GM21825 (cell line): Measurements from ENCODE around the gene TBC1D2B.
"Not testable (repeated sequence)": the region's sequence is repeated elsewhere in the genome, so short reads cannot be mapped to it uniquely, and the experiment has no call there.

ENCODE experiments used
- ATAC-seq: cut with Tn5 transposase; IDR thresholded peaks from one replicate; pipeline ENCODE4 v1.9.1; 2021; ENCODE audit warnings: mild to moderate bottlenecking, moderate library complexity; ENCODE audit not compliant: unreplicated experiment

TBC1D2B gene

DNA sequence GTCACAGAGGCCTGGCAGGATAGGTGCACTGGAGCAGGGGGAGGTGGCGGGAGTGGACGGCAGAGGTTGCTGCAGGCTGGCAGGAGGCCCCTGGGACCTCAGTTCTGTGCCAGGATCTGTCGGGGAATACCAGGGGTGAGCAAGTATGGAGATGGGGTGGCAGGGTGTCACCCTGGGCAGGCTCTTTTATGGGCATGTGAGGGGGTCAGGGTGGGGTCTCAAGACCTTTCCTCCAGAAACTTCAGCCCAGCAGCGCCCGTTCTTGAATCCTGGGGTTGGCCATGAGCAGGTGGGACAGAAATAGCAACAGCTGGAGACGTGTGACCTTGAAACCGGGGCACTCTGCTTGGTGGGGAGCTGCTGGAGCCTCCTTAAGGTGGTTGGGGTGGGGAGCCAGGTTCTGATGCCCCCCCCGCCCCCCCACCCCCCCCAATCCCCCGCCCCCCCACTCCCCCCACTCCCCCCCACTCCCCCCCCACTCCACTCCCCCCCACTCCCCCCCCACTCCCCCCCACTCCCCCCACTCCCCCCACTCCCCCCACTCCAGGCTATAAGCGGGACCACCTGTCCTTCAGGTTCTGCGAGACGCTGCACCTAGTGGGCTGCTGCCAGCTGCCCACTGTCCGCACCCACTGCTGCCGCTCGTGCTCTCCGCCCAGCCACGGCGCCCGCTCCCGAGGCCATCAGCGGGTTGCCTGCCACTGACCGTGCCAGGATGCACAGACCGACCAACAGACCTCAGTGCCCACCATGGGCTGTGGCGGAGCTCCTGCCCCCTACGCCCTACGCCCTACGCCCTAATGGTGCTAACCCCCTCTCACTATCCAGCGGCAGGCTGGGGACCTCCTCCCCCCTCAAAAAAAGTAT is 84.9 kb downstream of the TBC1D2B start:
- no peak for ATAC-seq

DNA sequence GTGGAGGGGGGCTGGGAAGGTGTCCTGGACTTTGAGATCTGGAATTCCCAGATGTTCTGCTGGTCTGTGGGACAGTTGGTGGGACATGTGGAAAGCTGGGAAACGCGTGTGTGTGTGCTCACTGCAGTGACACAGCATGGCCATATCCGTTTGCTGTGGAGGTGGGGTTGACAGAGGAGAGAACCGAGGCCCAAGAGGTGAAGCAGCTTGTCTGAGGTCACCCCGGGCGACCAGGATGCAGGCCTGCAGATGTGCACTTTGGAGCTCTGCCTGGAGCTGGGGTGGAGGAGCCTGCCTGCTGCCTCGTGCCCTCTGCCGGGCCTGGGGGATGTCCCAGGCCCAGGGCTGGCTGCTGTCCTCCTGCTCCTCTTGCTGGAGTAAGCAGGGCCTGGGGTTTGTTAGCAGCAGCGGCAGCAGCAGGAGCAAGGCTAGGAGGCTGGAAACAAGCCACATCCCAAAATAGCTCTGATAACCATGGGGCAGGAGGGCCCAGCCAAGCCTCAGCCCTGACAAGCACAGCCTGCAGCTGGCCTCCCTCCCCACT is 85.8 kb downstream of the TBC1D2B start:
- ATAC-seq = not testable (repeated sequence)

DNA sequence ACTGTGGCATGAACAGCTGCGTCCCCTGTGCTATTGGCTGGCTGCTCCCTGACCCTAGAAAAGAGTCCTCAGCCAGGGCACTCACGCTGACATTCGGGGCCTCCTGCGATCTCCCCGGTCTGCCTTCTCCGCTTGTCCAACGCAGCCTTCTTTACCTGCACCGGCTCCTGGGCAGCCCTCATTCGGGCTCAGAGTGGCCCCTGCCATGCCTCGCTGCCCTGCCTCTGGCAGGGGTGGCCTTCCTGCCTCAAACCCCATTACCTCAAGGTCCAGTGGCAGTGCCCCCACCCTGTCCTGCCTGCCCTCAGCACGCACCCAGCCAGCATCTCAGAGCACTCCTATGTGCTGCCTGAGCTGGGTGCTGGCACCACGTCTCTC is 86.5 kb downstream of the TBC1D2B start:
- no peak for ATAC-seq

DNA sequence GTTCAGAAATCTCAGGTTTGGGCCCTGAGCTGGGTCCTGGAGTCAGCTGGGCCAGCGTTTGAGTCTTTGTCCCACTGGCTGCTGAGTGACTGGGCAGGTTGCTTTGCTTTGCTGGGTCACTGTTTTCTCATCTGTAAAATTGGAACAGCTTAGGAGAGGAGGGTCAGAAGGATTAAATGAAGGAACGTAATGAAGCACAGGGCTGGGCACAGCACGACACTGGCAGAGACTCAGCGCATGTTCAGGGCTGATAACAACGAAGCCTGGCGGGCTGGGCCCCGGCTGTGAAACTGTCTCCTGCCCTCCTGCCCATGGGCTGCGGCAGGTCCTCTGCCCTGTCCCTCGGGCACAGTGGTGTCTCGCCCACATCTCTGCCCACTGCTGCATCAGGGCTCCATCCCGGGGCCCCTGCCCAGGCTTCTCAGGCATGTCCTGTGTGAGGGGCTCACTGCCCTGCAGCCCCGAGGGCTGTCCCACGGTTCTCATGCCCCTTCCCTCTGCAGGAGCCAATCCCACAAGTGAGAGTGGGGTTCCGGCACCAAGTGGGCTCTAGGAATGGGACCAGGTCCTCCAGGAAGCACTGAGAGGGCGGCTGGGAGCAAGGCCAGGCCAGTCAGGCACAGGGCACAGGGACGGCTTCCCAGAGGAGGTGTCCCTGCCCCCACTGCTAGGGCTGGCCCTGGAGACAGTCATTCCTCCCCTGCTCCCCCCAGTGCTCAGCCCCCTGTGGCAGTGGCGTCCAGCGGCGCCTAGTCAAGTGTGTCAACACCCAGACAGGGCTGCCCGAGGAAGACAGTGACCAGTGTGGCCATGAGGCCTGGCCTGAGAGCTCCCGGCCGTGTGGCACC is 88.0 kb downstream of the TBC1D2B start:
- ATAC-seq = no peak

DNA sequence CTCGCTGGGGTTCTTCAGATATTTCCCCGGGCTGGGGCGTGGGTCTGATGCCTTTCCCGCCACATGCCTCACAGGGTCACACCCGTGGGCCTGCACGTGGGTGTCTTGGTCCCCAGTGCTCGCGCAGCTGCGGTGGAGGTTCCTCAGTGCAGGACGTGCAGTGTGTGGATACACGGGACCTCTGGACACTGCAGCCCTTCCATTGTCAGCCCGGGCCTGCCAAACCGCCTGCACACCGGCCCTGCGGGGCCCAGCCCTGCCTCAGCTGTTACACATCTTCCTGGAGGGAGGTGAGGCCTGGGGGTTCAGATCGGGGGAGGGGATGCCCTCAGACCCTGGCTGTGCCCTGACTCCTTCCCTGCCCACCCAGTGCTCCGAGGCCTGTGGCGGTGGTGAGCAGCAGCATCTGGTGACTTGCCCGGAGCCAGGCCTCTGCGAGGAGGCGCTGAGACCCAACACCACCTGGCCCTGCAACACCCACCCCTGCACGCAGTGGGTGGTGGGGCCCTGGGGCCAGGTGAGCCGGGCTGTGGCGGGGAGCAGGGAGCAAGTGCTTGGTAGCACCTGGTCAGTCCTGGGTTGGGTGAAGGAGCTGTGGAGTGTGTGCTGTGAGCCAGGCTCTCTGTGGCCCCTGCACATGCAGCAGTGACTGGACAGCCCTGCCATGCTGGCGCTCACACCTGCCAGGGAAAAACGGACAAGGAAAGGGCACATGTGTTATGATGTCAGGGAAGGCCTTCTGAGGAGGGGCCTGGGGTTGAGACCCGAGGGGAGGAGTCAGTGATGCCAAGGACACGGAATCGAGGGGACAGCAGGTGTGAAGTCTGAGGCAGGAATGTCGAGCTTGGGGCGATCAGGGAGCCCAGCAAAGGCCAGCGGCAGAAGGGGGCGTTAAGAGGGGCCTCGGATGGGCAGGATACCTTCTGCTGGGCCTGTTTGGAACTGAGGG is 88.9 kb downstream of the TBC1D2B start:
- ATAC-seq = no peak

DNA sequence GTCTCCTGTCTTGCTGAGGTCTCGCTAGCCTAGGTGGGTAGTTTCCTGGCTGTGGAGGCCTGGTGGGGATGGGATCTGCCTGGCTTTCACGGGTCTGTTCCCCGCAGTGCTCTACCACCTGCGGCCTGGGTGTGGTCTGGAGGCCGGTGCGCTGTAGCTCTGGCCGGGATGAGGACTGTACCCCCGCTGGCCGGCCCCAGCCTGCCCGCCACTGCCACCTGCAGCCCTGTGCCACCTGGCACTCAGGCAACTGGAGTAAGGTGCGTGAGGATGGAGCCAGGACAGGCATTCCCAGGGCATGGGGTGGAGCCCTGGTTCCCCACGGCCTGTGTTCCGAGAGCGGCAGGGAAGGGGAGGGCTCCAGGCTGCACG is 89.8 kb downstream of the TBC1D2B start:
- not testable (repeated sequence) for ATAC-seq

DNA sequence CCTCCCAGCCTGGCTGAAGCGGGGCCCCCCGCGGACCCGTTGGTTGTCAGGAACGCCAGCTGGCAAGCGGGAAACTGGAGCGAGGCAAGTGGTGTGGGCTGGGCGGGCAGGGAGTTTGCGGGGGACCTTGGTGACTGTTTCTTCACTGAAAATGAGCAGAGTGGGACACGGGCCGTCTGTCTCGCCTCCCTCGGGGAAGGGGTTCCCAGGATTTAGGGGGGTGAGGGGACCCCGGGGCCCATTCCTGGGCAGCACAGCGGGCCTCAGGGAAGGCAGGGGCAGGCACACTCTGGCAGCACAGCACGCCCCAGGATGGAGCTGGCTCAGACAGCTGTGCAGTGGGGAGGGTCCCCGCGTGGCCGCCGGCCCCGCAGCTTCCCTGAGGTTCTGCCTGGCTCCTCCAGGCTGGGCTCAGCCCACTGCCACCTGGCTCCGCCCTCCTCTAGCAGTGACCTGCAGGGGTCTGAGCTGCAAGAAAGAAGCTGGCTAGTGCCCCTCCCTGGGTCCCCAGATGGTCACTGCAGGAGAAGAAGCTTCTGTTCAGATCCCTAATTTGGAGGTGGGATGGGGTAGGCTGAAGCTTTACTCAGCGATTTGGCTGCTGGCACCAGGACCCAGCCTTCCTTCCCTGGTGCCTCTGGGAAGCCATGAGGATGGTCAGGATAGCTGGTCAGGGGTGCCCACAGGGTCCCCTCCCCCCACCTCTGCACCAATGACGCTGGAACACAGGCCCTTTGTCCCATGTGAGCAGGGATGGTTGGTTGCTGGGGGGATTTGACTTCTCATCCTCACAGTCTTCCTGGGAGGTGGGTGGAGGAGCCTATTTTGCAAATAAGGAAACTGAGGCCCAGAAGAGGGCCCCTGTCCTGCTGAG is 90.4 kb downstream of the TBC1D2B start:
- ATAC-seq = no peak

DNA sequence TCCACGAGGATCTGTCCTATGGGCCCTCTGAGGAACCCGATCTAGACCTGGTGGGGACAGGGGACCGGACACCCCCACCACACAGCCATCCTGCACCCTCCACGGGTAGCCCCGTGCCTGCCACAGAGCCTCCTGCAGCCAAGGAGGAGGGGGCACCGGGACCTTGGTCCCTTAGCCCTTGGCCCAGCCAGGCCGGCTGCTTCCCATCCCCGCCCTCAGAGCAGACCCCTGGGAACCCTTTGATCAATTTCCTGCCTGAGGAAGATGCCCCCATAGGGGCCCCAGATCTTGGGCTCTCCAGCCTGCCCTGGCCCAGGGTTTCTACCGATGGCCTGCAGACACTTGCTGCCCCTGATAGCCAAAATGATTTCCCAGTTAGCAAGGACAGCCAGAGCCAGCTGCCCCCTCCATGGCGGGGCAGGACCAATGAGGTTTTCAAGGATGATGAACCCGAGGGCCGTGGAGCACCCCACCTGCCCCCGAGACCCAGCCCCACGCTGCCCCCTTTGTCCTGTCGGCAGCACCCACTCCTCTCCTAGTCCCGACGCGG is 91.5 kb downstream of the TBC1D2B start:
- ATAC-seq = no peak

DNA sequence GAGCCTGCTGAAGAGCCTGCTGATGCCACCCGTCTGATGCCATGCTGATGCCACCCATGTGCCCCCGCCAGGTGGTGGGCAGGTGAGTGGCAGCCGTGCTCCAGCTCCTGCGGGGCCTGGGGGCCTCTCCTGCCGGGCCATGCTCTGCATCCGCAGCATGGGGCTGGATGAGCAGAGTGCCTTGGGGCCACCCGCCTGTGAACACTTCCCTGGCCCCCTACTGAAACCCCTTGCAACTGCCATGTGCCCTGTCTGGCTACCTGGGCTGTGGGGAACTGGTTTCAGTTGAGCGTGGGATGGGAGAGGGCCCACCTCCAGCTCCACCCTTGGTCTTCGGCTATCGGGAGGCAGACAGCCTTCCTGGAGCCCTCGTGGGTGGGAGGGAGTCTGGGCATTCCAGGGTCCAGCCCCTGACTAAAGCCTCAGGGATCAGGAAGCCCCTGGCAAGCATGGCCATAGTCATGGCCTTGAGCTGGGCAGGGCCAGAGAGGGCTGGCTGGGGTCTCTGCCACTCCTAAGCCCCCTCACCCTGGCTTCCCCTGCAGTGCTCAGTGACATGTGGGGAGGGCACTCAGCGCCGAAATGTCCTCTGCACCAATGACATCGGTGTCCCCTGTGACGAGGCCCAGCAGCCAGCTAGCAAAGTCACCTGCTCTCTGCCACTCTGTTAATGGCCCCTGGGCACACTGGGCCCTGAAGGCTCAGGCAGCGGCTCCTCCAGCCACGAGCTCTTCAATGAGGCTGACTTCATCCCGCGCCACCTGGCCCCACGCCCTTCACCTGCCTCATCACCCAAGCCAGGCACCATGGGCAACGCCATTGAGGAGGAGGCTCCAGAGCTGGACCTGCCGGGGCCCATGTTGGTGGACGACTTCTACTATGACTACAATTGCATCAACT is 92.2 kb downstream of the TBC1D2B start:
- ATAC-seq = no peak

DNA sequence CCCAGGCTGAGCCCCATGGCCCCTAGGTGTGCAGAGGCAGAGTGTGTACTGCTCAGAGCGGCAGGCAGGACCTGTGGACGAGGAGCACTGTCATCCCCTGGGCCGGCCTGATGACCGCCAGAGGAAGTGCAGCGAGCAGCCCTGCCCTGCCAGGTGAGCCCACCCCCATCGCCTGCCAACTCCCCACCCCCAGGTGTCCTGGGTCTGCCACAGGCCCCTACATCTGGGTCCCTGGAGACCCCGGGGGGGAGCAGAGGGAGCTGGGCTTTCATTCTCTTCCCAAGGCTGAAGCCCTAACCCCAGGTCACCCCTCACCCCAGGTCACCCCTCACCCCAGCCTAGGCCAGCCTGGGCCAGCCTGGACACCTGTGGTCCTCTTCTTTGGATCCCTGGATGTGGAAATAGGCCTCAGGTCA is 93.1 kb downstream of the TBC1D2B start:
- no peak for ATAC-seq

DNA sequence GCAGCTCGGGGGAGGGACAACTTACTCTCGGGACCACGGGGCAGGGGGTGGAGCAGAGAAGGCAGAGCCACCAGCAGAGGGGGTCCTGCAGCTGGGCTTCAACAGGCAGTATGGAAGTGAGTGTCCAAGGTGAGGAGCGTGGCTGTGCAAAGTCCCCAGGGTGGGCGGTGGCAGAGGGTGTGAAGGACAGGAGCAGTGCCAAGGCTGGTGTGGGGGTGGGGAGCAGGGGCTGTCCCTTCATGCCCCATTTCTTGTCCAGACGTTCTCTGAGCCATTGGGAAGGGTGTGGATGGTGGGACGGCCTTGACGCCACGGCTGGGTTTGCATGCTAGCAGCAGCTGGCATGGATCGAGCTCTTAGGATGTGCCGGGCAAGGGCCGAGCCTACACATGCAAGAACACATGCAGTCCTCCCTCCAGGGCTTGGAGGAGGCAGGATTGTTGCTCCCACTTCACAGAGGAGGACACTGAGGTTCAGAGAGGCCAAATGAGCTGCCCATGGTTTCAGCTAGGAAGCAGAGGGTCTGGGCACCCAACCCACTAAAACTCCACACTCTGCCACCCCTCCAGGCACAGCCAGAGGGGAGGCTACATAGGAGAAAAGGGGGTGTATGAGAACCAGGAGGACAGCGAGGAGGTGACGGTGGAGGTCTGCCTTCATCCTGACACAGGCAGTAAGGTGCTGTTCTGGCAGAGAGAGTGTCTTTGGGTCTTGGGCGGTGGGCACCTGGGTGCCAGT is 93.6 kb downstream of the TBC1D2B start:
- ATAC-seq = no peak

DNA sequence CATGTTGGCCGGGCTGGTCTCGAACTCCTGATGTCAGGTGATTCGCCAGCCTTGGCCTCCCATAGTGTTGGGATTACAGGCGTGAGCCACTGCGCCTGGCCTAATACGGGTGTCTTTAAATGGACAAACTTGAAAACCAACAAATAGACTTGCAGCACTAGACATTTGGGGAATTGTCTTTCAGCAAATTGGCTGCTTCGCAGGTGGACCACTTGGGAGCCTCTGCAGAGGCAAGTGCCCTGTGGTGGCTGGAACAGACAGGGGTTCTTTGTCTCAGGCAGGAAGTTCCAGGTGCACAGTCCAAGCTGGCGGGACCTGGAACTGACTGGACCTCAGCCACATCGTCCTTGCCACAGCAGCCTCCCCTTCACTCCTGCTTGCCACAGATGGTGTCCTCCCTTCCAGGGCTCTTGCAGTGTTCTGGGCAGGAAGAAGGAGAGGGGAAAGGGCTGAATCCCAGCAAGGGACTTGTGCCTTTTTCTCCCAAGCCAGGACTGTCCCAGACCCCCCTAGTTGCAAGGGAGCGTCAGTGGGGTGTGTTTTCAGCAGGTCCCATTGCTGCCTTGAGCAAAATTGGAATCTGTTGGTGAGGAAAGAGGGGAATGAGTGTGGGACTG is 94.3 kb downstream of the TBC1D2B start:
- ATAC-seq = no peak

DNA sequence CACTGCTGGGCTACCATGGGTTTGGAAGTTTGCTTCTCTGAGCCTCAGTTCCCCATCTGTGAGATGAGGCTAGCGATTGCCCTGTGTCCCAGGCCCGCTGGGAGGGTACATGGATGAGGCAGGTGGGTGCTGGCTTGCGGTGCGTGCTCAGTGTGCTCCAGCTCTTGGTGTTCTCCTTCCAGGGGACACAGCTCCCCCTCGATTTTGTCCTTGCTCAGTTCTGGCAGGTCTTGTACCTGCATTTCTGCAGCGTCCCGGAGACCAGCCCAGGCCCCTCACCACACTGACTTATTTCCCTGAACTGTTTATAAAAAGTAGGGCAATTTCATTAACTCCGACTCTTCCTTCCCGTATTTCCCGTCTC is 95.4 kb downstream of the TBC1D2B start:
- no peak for ATAC-seq

DNA sequence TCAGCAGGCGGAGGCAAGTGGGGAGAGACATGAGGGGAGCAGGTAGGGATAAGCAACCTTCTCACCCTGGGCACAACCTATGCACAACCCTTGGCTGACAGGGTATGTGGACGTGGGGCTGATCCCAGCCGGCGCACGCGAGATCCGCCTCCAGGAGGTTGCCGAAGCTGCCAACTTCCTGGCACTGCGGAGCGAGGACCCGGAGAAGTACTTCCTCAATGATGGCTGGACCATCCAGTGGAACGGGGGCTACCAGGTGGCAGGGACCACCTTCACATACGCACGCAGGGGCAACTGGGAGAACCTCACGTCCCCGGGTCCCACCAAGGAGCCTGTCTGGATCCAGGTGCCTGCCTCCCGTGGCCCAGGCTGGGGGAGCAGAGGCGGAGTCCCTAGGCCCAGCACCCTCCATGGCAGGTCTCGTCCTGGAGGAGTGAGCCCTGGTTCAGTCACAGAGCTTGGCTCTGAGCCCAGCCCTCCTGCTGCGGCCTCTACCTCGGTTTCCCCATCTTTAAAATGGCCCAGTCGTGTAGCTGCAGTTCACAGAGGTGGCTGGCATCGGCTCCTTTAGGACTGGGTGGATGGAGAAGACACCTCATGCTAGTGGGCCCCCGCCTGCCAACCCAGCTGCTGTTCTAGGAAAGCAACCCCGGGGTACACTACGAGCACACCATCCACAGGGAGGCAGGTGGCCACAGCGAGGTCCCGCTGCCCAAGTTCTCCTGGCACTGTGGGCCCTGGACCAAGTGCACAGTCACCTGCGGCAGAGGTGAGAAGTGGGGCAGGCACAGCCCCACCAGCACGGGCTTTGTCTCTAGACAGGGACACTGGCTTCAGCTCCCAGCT is 96.0 kb downstream of the TBC1D2B start:
- ATAC-seq = no peak

DNA sequence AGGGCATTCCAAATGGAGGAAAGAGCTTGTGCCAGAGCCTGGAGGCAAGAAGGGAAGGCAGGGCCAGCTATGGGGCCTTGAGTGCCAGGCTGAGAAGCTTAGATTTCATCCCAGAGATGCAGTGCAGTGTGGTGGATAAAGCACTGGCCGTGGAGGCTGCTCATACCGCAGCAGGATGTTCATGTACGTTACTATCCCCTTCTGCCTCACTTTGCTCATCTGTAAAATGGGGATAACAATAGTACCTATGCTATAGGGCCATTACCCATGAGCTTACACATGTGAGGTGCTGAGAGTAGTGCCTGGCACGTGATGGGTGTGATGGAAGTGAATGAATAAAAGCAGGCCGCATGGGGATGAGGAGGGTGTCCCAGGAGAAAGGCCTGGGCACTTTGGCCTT is 96.8 kb downstream of the TBC1D2B start:
- not testable (repeated sequence) for ATAC-seq

DNA sequence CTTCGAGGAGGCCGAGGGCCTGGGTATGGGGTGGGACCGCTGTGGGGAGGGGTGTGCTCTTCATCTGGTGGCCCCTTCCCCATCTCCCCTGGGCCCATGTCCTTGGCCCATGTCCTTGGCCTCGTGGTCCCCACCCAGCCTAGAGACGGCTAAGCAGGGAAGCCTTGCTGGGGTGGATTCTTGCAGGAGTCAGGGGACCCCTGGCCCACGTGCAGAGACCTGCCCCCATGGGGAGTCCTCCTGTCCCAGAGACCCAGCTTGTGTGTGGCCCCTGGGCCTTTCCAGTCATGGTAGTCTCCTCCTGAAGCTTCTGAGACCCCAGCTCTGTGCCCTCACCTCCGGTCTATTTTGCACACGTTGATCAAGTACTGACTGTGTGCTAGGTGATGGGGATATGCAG is 97.4 kb downstream of the TBC1D2B start:
- no peak for ATAC-seq
